ENCODE measurements around the gene TNFAIP3. TPM values are rescaled to one million over a fixed set of nuclear protein-coding genes. Genes with fewer than 3 reads are reported as not detected.

The TNFAIP3 gene
- polyA plus RNA-seq, 6 donors from 2014 or later, result 4.0 to 48.4 (median 33.8) TPM

DNA sequence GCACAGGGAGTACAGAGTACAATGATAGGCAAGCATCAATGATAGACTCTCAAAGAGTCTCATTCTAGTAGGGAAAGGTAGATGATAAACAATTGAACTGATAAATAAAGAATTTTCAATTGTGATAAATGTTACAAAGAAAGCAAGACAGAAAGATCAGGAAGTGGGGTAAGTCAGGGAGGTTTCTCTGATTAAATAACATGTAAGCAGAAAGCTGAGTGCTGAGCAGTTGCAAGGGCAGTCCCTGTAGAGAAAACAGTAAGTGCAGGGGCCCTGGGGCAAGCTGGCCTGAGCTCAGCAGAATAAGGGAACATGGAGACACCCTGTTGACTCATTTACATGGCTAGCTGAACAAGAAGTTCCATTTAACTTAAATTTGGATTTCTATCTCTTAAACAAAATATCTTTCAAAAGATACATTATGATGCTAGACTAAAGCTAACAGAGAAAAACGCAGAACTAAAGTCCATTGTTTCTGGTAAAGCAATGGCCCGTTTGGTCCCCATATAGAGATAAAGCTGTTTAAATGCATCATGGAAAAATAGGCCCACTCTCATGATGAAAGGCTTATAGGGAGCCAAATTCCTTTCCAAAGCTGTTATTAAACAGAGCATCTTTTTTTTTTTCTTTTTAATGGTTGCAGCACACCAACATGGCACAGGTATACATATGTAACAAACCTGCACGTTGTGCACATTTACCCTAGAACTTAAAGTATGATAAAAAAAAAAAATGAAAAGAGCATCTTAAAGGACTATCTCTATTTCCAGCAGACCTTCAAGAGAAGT is 5.3 kb upstream of the TNFAIP3 start:
- Mint-ChIP-seq H3K27ac (peak overlapping the region in 3 of 6 donors; percentile 27 to 49 (median 41)), H3K9me3 (no peaks in the 10 kb centered on the region), H3K4me1 (peaks cover 6 to 20% (median 10%) of the 10 kb centered on the region in 3 donors), H3K4me3 (peak overlapping the region in 1 of 8 donors; percentile 24), H3K36me3 (peaks cover 0 to 5% of the 10 kb centered on the region in 2 donors), H3K27me3 (no peaks in the 10 kb centered on the region)
- no peak for DNase-seq
- ATAC-seq (ENCODE audit: low read depth in 2 of 2), result no peak

DNA sequence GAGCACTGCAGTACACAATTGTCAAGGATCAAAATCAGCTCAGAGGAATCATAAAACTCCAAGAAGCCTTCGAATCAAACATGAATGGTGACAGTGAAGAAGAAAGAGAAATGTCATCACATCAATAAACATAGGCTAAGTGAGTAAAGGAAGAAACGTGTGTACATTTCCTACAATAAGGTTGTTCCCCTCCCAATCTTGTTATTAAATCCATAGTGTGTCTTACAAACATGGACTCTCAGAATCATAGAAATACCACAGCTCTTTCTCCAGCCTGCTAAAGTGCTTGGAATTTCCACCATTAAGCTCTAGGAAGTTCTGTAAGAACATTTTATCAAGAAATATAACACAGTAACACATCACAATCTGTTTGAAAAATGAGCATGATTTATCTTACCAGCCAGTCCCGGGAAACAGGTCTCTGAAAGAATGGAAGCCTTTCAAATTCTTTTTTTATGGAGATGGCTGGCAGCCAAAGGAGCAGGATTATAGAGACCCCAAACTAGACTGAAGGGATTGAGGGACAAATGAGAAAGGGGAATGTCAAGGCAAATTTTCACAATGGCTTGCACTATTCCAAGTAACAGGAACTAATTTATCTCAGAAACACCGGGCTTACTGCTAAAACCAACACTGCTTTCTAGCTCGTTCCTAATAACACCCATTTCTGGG is 4.5 kb upstream of the TNFAIP3 start:
- no peak for DNase-seq
- peak overlapping the region in 1 of 8 donors; percentile 24 for H3K4me3 Mint-ChIP-seq

GRCh38 chr6:137863091-137863797 is 3.8 kb upstream of the TNFAIP3 start:
- H3K27ac Mint-ChIP-seq, result no peak overlapping the region
- no peaks in the 10 kb centered on the region for H3K27me3 Mint-ChIP-seq
- DNase-seq (no peak), ATAC-seq (ENCODE audit: low read depth in 2 of 2) (no peak)
- H3K4me3 Mint-ChIP-seq, result no peak overlapping the region
- no peaks in the 10 kb centered on the region for H3K9me3 Mint-ChIP-seq
- peaks cover 7 to 24% (median 13%) of the 10 kb centered on the region in 3 donors for H3K4me1 Mint-ChIP-seq
- peaks cover 0 to 5% of the 10 kb centered on the region in 2 donors for H3K36me3 Mint-ChIP-seq

More for the DNA sequence above, 4.5 kb upstream of the TNFAIP3 start:
- no peak for ATAC-seq (ENCODE audit: low read depth in 2 of 2)
- no peaks in the 10 kb centered on the region for H3K27me3 Mint-ChIP-seq
- H3K36me3 Mint-ChIP-seq, result peaks cover 0 to 5% of the 10 kb centered on the region in 2 donors
- H3K27ac Mint-ChIP-seq, result peak overlapping the region in 3 of 6 donors; percentile 27 to 86 (median 78)
- H3K4me1 Mint-ChIP-seq, result peaks cover 6 to 20% (median 10%) of the 10 kb centered on the region in 3 donors
- H3K9me3 Mint-ChIP-seq, result no peaks in the 10 kb centered on the region

GRCh38 chr6:137864812-137865508 is 2.1 kb upstream of the TNFAIP3 start:
- peaks cover 24 to 40% (median 30%) of the 10 kb centered on the region in 3 donors for H3K4me1 Mint-ChIP-seq
- no peaks in the 10 kb centered on the region for H3K9me3 Mint-ChIP-seq
- H3K27ac Mint-ChIP-seq, result peak overlapping the region; percentile 36 to 100 (median 99)
- no peak for ATAC-seq (ENCODE audit: low read depth in 2 of 2)
- H3K4me3 Mint-ChIP-seq, result peak overlapping the region in 7 of 8 donors; percentile 22 to 96 (median 90)
- H3K27me3 Mint-ChIP-seq, result no peaks in the 10 kb centered on the region
- DNase-seq, result no peak
- H3K36me3 Mint-ChIP-seq, result peaks cover 0 to 5% of the 10 kb centered on the region in 2 donors

- DNase-seq, result no peak
- H3K9me3 Mint-ChIP-seq, result no peaks in the 10 kb centered on the region
- H3K27me3 Mint-ChIP-seq, result no peaks in the 10 kb centered on the region
- H3K36me3 Mint-ChIP-seq, result peaks cover 4 to 5% of the 10 kb centered on the region in 2 donors
- peak overlapping the region; percentile 98 to 100 (median 99) for H3K27ac Mint-ChIP-seq
- peak overlapping the region; percentile 83 to 96 (median 96) for H3K4me3 Mint-ChIP-seq
- ATAC-seq (ENCODE audit: low read depth in 2 of 2), result peak; percentile 56 to 59
- peaks cover 35 to 54% (median 44%) of the 10 kb centered on the region in 3 donors for H3K4me1 Mint-ChIP-seq
These were observed 702 bp upstream of the TNFAIP3 start for GRCh38 chr6:137866200-137866913.

DNA sequence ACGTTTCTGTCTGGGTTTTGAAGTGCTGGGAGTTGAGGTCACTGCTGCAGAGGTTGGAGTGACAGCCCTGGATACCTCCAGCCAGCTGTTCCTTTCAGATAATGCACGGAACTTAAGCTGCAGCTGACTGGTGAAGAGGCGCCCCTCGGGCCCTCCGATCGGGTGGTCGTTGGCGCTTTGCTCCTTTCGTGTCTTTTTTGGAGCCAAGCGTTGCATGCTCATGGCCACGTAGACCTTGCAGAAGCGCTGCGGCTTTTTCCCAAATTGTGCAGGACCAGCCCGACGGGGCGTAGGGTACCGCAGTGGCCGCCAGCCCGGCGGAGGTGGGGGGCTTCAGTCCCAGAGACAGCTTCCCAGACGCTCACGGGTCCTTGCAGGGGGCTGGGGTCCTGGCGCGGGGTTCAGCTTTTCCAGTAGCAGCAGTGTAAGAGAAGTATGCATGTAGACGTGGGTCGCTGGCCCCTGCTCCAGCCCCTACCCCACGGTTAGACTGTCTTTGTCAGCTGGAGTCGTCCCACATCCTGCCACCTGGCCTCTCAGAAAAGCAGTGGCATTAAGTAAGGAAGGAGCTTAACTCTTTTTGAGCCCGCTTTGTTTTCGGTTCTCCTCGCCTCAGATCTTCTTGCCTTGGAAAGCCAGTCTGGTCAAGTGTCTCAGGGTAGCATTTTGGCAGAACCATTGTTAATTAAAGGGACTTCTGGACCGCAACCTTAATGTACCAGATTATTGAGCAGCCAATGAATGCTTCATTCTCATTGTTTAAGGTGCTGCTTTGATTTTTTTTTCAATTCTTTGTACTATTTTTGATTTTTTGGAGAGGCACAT is 838 bp downstream of the TNFAIP3 start:
- Mint-ChIP-seq H3K4me3 (peak overlapping the region; percentile 87 to 98 (median 96)), H3K9me3 (no peaks in the 10 kb centered on the region), H3K36me3 (peaks cover 5 to 10% of the 10 kb centered on the region in 2 donors), H3K4me1 (peaks cover 49 to 69% (median 60%) of the 10 kb centered on the region in 3 donors), H3K27ac (peak overlapping the region; percentile 94 to 99 (median 98)), H3K27me3 (no peaks in the 10 kb centered on the region)
- no peak for ATAC-seq (ENCODE audit: low read depth in 2 of 2)
- peak; percentile 44 for DNase-seq

- Mint-ChIP-seq H3K27me3 (no peaks in the 10 kb centered on the region), H3K9me3 (no peaks in the 10 kb centered on the region), H3K4me3 (peak overlapping the region; percentile 87 to 98 (median 96)), H3K27ac (peak overlapping the region; percentile 94 to 99 (median 98)), H3K4me1 (peaks cover 54 to 79% (median 69%) of the 10 kb centered on the region in 3 donors), H3K36me3 (peaks cover 5 to 13% of the 10 kb centered on the region in 2 donors)
- ATAC-seq (ENCODE audit: low read depth in 2 of 2) (no peak), DNase-seq (no peak)
These were observed 1.9 kb downstream of the TNFAIP3 start for GRCh38 chr6:137868721-137869548.

- Mint-ChIP-seq H3K27ac (peak overlapping the region; percentile 60 to 99 (median 98)), H3K4me3 (peak overlapping the region; percentile 87 to 98 (median 96))
These were observed 2.7 kb downstream of the TNFAIP3 start for GRCh38 chr6:137869549-137870307.

GRCh38 chr6:137870308-137870644 is 3.2 kb downstream of the TNFAIP3 start:
- Mint-ChIP-seq H3K27me3 (no peaks in the 10 kb centered on the region), H3K27ac (peak overlapping the region; percentile 56 to 99 (median 97)), H3K9me3 (no peaks in the 10 kb centered on the region), H3K36me3 (peaks cover 0 to 20% of the 10 kb centered on the region in 2 donors), H3K4me1 (peaks cover 58 to 86% (median 78%) of the 10 kb centered on the region in 3 donors), H3K4me3 (peak overlapping the region; percentile 70 to 98 (median 95))
- no peak for ATAC-seq (ENCODE audit: low read depth in 2 of 2)
- no peak for DNase-seq

More at GRCh38 chr6:137869549-137870307, 2.7 kb downstream of the TNFAIP3 start:
- Mint-ChIP-seq H3K36me3 (peaks cover under 1 to 14% of the 10 kb centered on the region in 2 donors), H3K27me3 (no peaks in the 10 kb centered on the region), H3K9me3 (no peaks in the 10 kb centered on the region), H3K4me1 (peaks cover 56 to 87% (median 72%) of the 10 kb centered on the region in 3 donors)
- DNase-seq, result no peak
- no peak for ATAC-seq (ENCODE audit: low read depth in 2 of 2)

- Mint-ChIP-seq H3K4me1 (peaks cover 58 to 81% (median 76%) of the 10 kb centered on the region in 3 donors), H3K9me3 (no peaks in the 10 kb centered on the region), H3K27me3 (no peaks in the 10 kb centered on the region), H3K4me3 (peak overlapping the region; percentile 77 to 98 (median 95)), H3K27ac (peak overlapping the region; percentile 53 to 99 (median 97)), H3K36me3 (peaks cover 0 to 22% of the 10 kb centered on the region in 2 donors)
- no peak for ATAC-seq (ENCODE audit: low read depth in 2 of 2)
- DNase-seq, result peak; percentile 26
These were observed 3.7 kb downstream of the TNFAIP3 start for GRCh38 chr6:137870744-137871247.
